Motor neuron (in vitro differentiated cells): ENCODE results near the gene CTPS2. TPM values are rescaled to one million over a fixed set of nuclear protein-coding genes. Genes with fewer than 3 reads are reported as not detected.
"Not testable (repeated sequence)": the region's sequence is repeated elsewhere in the genome, so short reads cannot be mapped to it uniquely, and the experiment has no call there.

Experiments
- ATAC-seq, 8 experiments: fragments of 200-7000 bp; cut with Tn5 transposase; replicated peaks in 6 of 8; 2 replicates each; pipeline ENCODE4 v1.8.0; 2021; ENCODE audit warnings: mild to moderate bottlenecking in 8 of 8, moderate library complexity in 8 of 8
- H3K27ac ChIP-seq, 2 donors: fragments of 250-450 bp; sonication (Bioruptor Pico); 2 replicates each; pipeline ENCODE4 v1.9.0; 2021; ENCODE audit warnings: antibody characterized with exemption in 2 of 2, mild to moderate bottlenecking in 2 of 2, moderate library complexity in 1 of 2
- H3K4me1 ChIP-seq, 2 donors: fragments of 250-450 bp; sonication (Bioruptor Pico); replicated peaks in 1 of 2; 2 replicates each; pipeline ENCODE4 v1.6.1; 2021; ENCODE audit warnings: antibody characterized with exemption in 2 of 2, mild to moderate bottlenecking in 2 of 2, moderate library complexity in 1 of 2
- H3K4me3 ChIP-seq, 5 donors: fragments of 250-450 bp; sonication (Bioruptor Pico); 2 replicates each; pipeline ENCODE4 v1.9.0; 2021; ENCODE audit warnings: antibody characterized with exemption in 5 of 5, mild to moderate bottlenecking in 5 of 5, moderate library complexity in 4 of 5
- WGBS, 10 experiments: fragments of 450-650 bp; shearing (Covaris generic); methylation state at CpG; one replicate each; pipeline ENCODE4 v1.0.0; 2022; 5-methylcytosine and 5-hydroxymethylcytosine counted together
- in situ Hi-C, 9 experiments: fragments of 400-800 bp; cut with MboI; loops; one replicate each; pipeline ENCODE4 v1.15.0; 2021; ENCODE audit warnings: low sequenced_read_pairs in 9 of 9, low pct_unique_long_range_greater_than_20kb in 2 of 9; ENCODE audit not compliant: unreplicated experiment in 9 of 9
- total RNA-seq, 8 experiments: library from RNA; unstranded; fragments of 300-600 nt; gene quantifications; 2 replicates each; pipeline versions ENCODE4 v1.2.3 to v1.2.4, GENCODE V29; 2022

Gene CTPS2
- total RNA-seq, 8 experiments from 2014 or later, result 5.2 to 40.6 (median 20.9) TPM

- in situ Hi-C loops, result no loop called here
- no peak overlapping the region for H3K27ac ChIP-seq
- 0 to 100% (median 90%) methylated on average over 1 of the region's 1 CpG; no CpG with 5 or more reads in 6 of the 10 experiments for WGBS, 10 experiments
- H3K4me1 ChIP-seq, result peaks cover 0 to 4% of the 10 kb centered on the region in 2 donors
- H3K4me3 ChIP-seq, result no peak overlapping the region
- ATAC-seq, result no peak
Measured at GRCh38 chrX:16588266-16588665, 124.2 kb downstream of the CTPS2 start.

- Histone ChIP-seq H3K27ac (no peak overlapping the region), H3K4me1 (peaks cover 0 to 4% of the 10 kb centered on the region in 2 donors), H3K4me3 (no peak overlapping the region)
- 80% methylated on average over 4 of the region's 4 CpGs; no CpG with 5 or more reads in 9 of the 10 experiments for WGBS, 10 experiments
- in situ Hi-C loops, result no loop called here
- no peak for ATAC-seq
Measured at GRCh38 chrX:16587836-16588235, 124.6 kb downstream of the CTPS2 start.

- 21 to 94% (median 61%) methylated on average over 3 to 5 of the region's 6 CpGs; no CpG with 5 or more reads in 7 of the 10 experiments for WGBS, 10 experiments
- H3K27ac ChIP-seq, result no peak overlapping the region
- peak in 4 of 8 experiments; percentile 20 to 86 (median 80) for ATAC-seq
- peaks cover 0 to 4% of the 10 kb centered on the region in 2 donors for H3K4me1 ChIP-seq
- no peak overlapping the region for H3K4me3 ChIP-seq
- in situ Hi-C loops, result no loop called here
Measured at GRCh38 chrX:16586377-16587112, 125.9 kb downstream of the CTPS2 start.

GRCh38 chrX:16585486-16586376, 126.7 kb downstream of the CTPS2 start:
- ATAC-seq, result peak in 1 of 8 experiments; percentile 18
- Histone ChIP-seq H3K27ac (no peak overlapping the region), H3K4me1 (peaks cover 0 to 4% of the 10 kb centered on the region in 2 donors), H3K4me3 (no peak overlapping the region)
- 0 to 100% (median 40%) methylated on average over 1 to 5 of the region's 7 CpGs; no CpG with 5 or more reads in 4 of the 10 experiments for WGBS, 10 experiments
- in situ Hi-C loops, result no loop called here

- H3K27ac ChIP-seq, ATAC-seq, H3K4me1 ChIP-seq, H3K4me3 ChIP-seq, in situ Hi-C loops: not testable (repeated sequence)
- 82 to 100% (median 89%) methylated on average over 2 to 10 of the region's 14 CpGs; no CpG with 5 or more reads in 6 of the 10 experiments for WGBS, 10 experiments
Measured at GRCh38 chrX:16580004-16580797, 132.3 kb downstream of the CTPS2 start.

- WGBS, 10 experiments, result 44 to 100% (median 94%) methylated on average over 1 to 3 of the region's 3 CpGs; no CpG with 5 or more reads in 6 of the 10 experiments
- in situ Hi-C loops, result no loop called here
- Histone ChIP-seq H3K27ac (no peak overlapping the region), H3K4me1 (no peaks in the 10 kb centered on the region), H3K4me3 (no peak overlapping the region)
- ATAC-seq, result no peak
Measured at GRCh38 chrX:16579517-16579916, 133.0 kb downstream of the CTPS2 start.

- ATAC-seq, result no peak
- no peaks in the 10 kb centered on the region for H3K4me1 ChIP-seq
- in situ Hi-C loops, result no loop called here
- no peak overlapping the region for H3K27ac ChIP-seq
- H3K4me3 ChIP-seq, result no peak overlapping the region
- WGBS, 10 experiments, result 69% methylated on average over 2 of the region's 2 CpGs; no CpG with 5 or more reads in 9 of the 10 experiments
Measured at GRCh38 chrX:16578218-16578617, 134.3 kb downstream of the CTPS2 start.

GRCh38 chrX:16577483-16578029, 134.9 kb downstream of the CTPS2 start:
- no peaks in the 10 kb centered on the region for H3K4me1 ChIP-seq
- 33 to 100% (median 90%) methylated on average over 1 to 2 of the region's 2 CpGs; no CpG with 5 or more reads in 6 of the 10 experiments for WGBS, 10 experiments
- H3K27ac ChIP-seq, result no peak overlapping the region
- ATAC-seq, result no peak
- H3K4me3 ChIP-seq, result no peak overlapping the region
- in situ Hi-C loops, result no loop called here

- ATAC-seq, in situ Hi-C loops, H3K4me3 ChIP-seq, H3K27ac ChIP-seq, H3K4me1 ChIP-seq: not testable (repeated sequence)
- WGBS, 10 experiments, result no CpG with 5 or more reads among the region's 35 CpGs
Measured at GRCh38 chrX:16575388-16575787, 137.1 kb downstream of the CTPS2 start.

- Histone ChIP-seq H3K4me1 (no peaks in the 10 kb centered on the region), H3K4me3 (no peak overlapping the region), H3K27ac (no peak overlapping the region)
- in situ Hi-C loops, result no loop called here
- 33 to 80% (median 60%) methylated on average over 1 of the region's 1 CpG; no CpG with 5 or more reads in 7 of the 10 experiments for WGBS, 10 experiments
- peak in 1 of 8 experiments; percentile 23 for ATAC-seq
Measured at GRCh38 chrX:16573781-16574180, 138.7 kb downstream of the CTPS2 start.

- ATAC-seq, result no peak
- H3K27ac ChIP-seq, result no peak overlapping the region
- no peak overlapping the region for H3K4me3 ChIP-seq
- 36 to 100% (median 84%) methylated on average over 1 to 3 of the region's 4 CpGs; no CpG with 5 or more reads in 6 of the 10 experiments for WGBS, 10 experiments
- H3K4me1 ChIP-seq, result no peaks in the 10 kb centered on the region
- in situ Hi-C loops, result no loop called here
Measured at GRCh38 chrX:16567681-16568080, 144.8 kb downstream of the CTPS2 start.

- WGBS, 10 experiments, result 0 to 100% (median 87%) methylated on average over 1 to 3 of the region's 3 CpGs; no CpG with 5 or more reads in 4 of the 10 experiments
- H3K4me3 ChIP-seq, result no peak overlapping the region
- in situ Hi-C loops, result no loop called here
- no peaks in the 10 kb centered on the region for H3K4me1 ChIP-seq
- no peak overlapping the region for H3K27ac ChIP-seq
- no peak for ATAC-seq
Measured at GRCh38 chrX:16566571-16566970, 145.9 kb downstream of the CTPS2 start.
